GM21737 (cell line): ENCODE measurements around the gene PCSK9.

Experiments
- ATAC-seq: cut with Tn5 transposase; IDR thresholded peaks from one replicate; pipeline ENCODE4 v1.9.1; 2021; ENCODE audit warnings: mild to moderate bottlenecking, moderate library complexity; ENCODE audit not compliant: unreplicated experiment

The PCSK9 gene

GRCh38 chr1:55039342-55040082 is at the start of gene PCSK9:
PCSK9 (plus strand) TSS chr1:55039548; CDS start chr1:55039838, 290 bp downstream.
- no peak for ATAC-seq

GRCh38 chr1:54989968-54990810 is 49.2 kb upstream of the PCSK9 start:
- ATAC-seq: no peak

GRCh38 chr1:54990916-54991315 is 48.4 kb upstream of the PCSK9 start:
- ATAC-seq: no peak

GRCh38 chr1:54991939-54992338 is 47.4 kb upstream of the PCSK9 start:
- no peak for ATAC-seq

- no peak for ATAC-seq
Observed at GRCh38 chr1:54993140-54993539, 46.2 kb upstream of the PCSK9 start.

- ATAC-seq: no peak
Observed at GRCh38 chr1:54994355-54994990, 44.9 kb upstream of the PCSK9 start.

- no peak for ATAC-seq
Observed at GRCh38 chr1:54995013-54995760, 44.2 kb upstream of the PCSK9 start.

- no peak for ATAC-seq
Observed at GRCh38 chr1:54995835-54996234, 43.5 kb upstream of the PCSK9 start.

GRCh38 chr1:54996359-54996868 is 42.9 kb upstream of the PCSK9 start:
- ATAC-seq: no peak

GRCh38 chr1:54996869-54997710 is 42.3 kb upstream of the PCSK9 start:
- ATAC-seq: no peak

- no peak for ATAC-seq
Observed at GRCh38 chr1:54997711-54997986, 41.7 kb upstream of the PCSK9 start.

- ATAC-seq: no peak
Observed at GRCh38 chr1:54998100-54998499, 41.2 kb upstream of the PCSK9 start.

- ATAC-seq: no peak
Observed at GRCh38 chr1:54998677-54999076, 40.7 kb upstream of the PCSK9 start, which contains the start of gene BSND. BSND (plus strand) TSS chr1:54998933; CDS start chr1:54999187, 254 bp downstream.

- no peak for ATAC-seq
Observed at GRCh38 chr1:55000110-55001085, 39.0 kb upstream of the PCSK9 start.

- no peak for ATAC-seq
Observed at GRCh38 chr1:55001311-55001710, 38.0 kb upstream of the PCSK9 start.

- no peak for ATAC-seq
Observed at GRCh38 chr1:55002686-55003085, 36.7 kb upstream of the PCSK9 start.

GRCh38 chr1:55005351-55006140 is 33.8 kb upstream of the PCSK9 start:
- ATAC-seq: no peak

- no peak for ATAC-seq
Observed at GRCh38 chr1:55006931-55007330, 32.4 kb upstream of the PCSK9 start.
